ENCODE data around the gene RCOR1.

RCOR1 gene

DNA sequence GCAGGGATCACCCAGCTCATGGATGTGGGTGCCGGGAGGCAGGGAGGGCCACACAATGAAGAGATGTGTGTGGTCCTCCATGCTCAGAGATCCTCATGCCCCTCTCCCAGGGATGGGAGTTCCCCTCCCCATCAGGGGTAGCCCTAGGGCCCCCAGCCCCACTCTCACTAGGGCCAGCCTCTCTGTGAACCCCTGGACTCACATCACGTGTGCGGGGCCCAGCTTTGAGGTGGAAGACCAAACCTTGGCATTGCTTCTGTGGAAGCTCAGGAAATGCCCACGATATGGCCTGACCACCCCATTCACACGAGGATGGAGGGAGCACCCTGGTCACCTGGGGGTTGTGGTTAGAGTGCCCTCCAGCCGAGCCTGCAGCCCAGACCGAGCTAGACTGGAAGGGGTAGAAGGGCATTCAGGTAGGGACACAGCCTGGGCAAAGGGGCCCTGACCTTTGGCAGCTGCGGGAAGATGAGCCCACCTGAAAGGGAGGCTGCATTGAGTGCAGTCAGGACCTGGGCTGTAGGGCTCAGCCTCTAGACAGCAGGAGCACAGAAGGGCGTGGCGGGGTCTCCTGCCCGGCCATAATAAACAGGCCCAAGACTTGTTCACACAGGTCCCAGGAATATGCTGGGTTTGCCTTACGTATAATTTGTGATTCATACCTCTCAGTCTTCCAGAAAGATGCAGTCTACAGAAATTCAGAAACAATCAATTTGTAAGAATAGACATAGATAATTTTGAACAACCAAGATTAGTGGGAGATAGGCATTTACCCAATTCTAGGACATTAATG, 34.8 kb upstream of the RCOR1 start:
- no peaks in the 10 kb centered on the region for H3K9me3 ChIP-seq
- no peak overlapping the region for H3K27ac ChIP-seq
- peaks cover 7% of the 10 kb centered on the region for H3K27me3 ChIP-seq
- H3K4me3 ChIP-seq (ENCODE audit: low read depth in 1 of 2, low read length in 1 of 2): no peak overlapping the region
- H3K4me1 ChIP-seq (ENCODE audit: control insufficient read depth in 1 of 2, insufficient read depth in 1 of 2, low read depth in 1 of 2, low read length in 1 of 2): peaks cover 10 to 15% of the 10 kb centered on the region in 2 experiments
- H3K36me3 ChIP-seq: no peaks in the 10 kb centered on the region
- TF ChIP-seq, protein P1, sequence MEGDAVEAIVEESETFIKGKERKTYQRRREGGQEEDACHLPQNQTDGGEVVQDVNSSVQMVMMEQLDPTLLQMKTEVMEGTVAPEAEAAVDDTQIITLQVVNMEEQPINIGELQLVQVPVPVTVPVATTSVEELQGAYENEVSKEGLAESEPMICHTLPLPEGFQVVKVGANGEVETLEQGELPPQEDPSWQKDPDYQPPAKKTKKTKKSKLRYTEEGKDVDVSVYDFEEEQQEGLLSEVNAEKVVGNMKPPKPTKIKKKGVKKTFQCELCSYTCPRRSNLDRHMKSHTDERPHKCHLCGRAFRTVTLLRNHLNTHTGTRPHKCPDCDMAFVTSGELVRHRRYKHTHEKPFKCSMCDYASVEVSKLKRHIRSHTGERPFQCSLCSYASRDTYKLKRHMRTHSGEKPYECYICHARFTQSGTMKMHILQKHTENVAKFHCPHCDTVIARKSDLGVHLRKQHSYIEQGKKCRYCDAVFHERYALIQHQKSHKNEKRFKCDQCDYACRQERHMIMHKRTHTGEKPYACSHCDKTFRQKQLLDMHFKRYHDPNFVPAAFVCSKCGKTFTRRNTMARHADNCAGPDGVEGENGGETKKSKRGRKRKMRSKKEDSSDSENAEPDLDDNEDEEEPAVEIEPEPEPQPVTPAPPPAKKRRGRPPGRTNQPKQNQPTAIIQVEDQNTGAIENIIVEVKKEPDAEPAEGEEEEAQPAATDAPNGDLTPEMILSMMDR (IDR thresholded peaks at IDR 0.05): no peak

DNA sequence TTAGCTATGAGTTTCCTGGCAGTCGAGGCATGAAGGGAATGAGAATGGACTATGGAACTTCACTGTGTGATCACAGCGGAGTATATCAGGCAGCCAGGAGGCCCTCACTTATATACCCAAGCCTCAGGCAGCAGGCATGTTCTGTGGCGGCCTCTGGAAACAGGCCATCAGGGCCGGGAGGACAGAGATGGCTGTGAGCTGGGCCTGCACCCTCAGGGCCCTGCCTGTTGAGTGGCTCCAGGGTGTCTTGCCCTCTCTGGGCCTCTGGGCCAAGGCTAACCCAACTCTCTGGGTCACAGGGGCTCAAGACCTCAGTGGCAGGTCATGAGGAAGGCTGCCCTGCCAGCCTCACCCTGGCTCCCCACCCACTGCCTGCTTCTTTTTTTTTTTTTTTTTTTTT, 33.9 kb upstream of the RCOR1 start:
- TF ChIP-seq, protein P1 (IDR thresholded peaks at IDR 0.05): no peak
- Histone ChIP-seq H3K36me3 (no peaks in the 10 kb centered on the region), H3K4me3 (ENCODE audit: low read depth in 1 of 2, low read length in 1 of 2) (no peak overlapping the region), H3K9me3 (no peaks in the 10 kb centered on the region), H3K27ac (no peak overlapping the region), H3K4me1 (ENCODE audit: control insufficient read depth in 1 of 2, insufficient read depth in 1 of 2, low read depth in 1 of 2, low read length in 1 of 2) (peaks cover 10 to 15% of the 10 kb centered on the region in 2 experiments), H3K27me3 (peaks cover 7% of the 10 kb centered on the region)

DNA sequence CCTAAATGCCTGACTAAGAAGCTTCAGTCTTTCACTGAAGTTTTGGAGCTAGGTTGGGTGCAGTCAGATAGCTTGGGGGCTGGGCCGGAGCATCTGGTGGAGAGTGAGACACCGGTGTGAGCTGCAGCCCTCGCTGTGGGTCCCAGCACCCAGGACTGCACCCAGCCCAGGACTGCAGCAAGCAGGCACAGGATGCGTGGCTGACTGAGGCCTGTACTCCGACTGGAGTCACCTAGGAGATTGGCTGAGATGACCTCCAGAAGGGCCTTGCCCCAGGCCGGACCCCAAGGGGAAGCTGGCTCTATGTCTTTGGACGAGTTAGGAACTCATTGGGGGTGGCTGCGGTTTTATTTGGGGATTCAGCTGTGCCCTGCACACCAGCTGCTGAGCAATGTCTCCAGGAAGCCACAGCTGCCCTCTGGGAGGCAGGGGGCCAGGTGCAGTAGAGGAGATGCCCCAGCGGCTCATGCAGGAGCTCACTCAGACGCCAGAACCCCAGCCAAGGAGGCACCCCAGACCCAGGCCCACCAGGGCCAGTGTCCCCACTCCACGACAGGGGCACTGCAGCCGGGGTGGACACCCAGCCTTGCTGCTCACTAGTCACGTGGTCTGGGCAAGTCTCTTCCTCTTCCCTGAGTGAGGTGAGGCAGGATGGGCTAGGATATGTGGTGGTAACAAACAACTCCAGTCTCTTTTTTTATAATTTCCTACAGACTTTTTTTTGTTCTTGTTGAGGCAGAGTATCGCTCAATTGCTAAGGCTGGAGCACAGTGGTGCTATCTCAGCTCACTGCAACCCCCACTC, 31.8 kb upstream of the RCOR1 start:
- no peaks in the 10 kb centered on the region for H3K27me3 ChIP-seq
- H3K4me3 ChIP-seq (ENCODE audit: low read depth in 1 of 2, low read length in 1 of 2): no peak overlapping the region
- no peaks in the 10 kb centered on the region for H3K9me3 ChIP-seq
- no peaks in the 10 kb centered on the region for H3K36me3 ChIP-seq
- peaks cover 22 to 23% of the 10 kb centered on the region in 2 experiments for H3K4me1 ChIP-seq (ENCODE audit: control insufficient read depth in 1 of 2, insufficient read depth in 1 of 2, low read depth in 1 of 2, low read length in 1 of 2)
- no peak overlapping the region for H3K27ac ChIP-seq
- TF ChIP-seq, protein P1 (IDR thresholded peaks at IDR 0.05): no peak

DNA sequence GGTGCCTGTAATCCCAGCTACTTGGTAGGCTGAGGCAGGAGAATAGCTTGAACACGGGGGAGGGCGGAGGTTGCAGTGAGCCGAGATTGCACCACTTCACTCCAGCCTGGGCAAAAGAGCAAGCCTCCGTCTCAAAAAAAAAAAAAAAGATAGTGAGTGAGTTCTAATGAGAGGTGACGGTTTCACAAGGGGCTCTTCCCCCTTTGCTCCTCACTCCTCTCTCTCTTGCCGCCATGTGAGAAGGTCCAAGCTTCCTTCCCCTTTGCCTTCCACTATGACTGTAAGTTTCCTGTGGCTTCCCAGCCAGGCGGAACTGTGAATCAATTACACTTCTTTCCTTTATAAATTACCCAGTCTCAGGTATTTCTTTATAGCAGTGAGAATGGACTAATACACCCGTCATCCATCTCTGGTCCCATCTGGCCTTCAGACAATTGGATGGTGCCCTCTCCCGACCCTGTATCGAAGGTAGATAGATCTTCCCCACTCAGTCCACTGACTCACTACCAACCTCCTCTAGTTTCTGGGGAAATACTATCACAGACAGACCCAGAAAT, 27.0 kb upstream of the RCOR1 start:
- Histone ChIP-seq H3K9me3 (no peaks in the 10 kb centered on the region), H3K27me3 (no peaks in the 10 kb centered on the region), H3K27ac (peak overlapping the region; percentile 80), H3K4me3 (ENCODE audit: low read depth in 1 of 2, low read length in 1 of 2) (peak overlapping the region in 1 of 2 experiments; percentile 24), H3K4me1 (ENCODE audit: control insufficient read depth in 1 of 2, insufficient read depth in 1 of 2, low read depth in 1 of 2, low read length in 1 of 2) (peaks cover 55% of the 10 kb centered on the region in 2 experiments), H3K36me3 (no peaks in the 10 kb centered on the region)
- TF ChIP-seq, protein P1 (IDR thresholded peaks at IDR 0.05): no peak

DNA sequence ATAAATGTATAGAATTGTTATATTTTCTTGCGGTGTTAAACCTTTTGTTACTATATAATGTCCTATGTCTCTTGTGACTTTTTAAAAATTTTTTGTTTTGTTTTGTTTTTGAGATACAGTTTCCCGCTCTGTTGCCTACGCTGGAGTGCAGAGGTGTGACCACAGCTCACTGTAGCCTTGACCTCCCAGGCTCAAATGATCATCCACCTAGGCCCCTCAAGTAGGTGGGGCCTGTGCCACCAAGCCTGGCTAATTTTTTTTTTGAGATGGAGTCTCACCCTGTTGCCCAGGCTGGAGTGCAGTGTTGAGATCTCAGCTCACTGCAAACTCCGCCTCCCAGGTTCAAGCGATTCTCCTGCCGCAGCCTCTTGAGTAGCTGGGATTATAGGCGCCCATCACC, 26.5 kb upstream of the RCOR1 start:
- peaks cover 50 to 51% of the 10 kb centered on the region in 2 experiments for H3K4me1 ChIP-seq (ENCODE audit: control insufficient read depth in 1 of 2, insufficient read depth in 1 of 2, low read depth in 1 of 2, low read length in 1 of 2)
- no peaks in the 10 kb centered on the region for H3K27me3 ChIP-seq
- peak overlapping the region in 1 of 2 experiments; percentile 24 for H3K4me3 ChIP-seq (ENCODE audit: low read depth in 1 of 2, low read length in 1 of 2)
- H3K27ac ChIP-seq: peak overlapping the region; percentile 80
- no peaks in the 10 kb centered on the region for H3K9me3 ChIP-seq
- no peaks in the 10 kb centered on the region for H3K36me3 ChIP-seq
- TF ChIP-seq, protein P1 (IDR thresholded peaks at IDR 0.05): no peak

Data from neutrophil (primary cell).